T-helper 22 cell (primary cell): ENCODE results near the gene FXR2.
"Not testable (repeated sequence)": the region's sequence is repeated elsewhere in the genome, so short reads cannot be mapped to it uniquely, and the experiment has no call there.

Experiments used
- DNase-seq: peaks from one replicate; pipeline ENCODE4 v3.0.0-alpha.2; 2020; ENCODE audit warnings: low read depth

Gene FXR2

GRCh38 chr17:7627250-7628121, 12.8 kb upstream of the FXR2 start, which contains the start of gene SAT2:
Gene SAT2, minus strand, starts transcription at chr17:7627821. Its CDS starts 186 bp downstream, at chr17:7627635.
- peak; percentile 81 for DNase-seq

DNA sequence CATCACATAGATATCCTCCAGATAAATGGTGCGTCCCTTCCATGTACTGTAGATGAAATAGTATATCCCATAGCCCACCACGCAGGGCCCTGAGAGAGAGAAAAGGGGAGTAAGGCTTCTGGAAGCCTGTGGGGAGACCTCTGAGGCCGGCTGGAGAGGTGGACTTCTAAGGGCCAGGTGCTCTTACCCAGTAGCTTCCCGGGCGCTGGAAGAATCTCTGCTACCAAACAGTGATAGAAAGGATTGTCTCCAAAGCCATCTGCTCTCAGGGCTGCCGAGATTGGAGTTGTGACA, 12.2 kb upstream of the FXR2 start:
- DNase-seq = no peak

DNA sequence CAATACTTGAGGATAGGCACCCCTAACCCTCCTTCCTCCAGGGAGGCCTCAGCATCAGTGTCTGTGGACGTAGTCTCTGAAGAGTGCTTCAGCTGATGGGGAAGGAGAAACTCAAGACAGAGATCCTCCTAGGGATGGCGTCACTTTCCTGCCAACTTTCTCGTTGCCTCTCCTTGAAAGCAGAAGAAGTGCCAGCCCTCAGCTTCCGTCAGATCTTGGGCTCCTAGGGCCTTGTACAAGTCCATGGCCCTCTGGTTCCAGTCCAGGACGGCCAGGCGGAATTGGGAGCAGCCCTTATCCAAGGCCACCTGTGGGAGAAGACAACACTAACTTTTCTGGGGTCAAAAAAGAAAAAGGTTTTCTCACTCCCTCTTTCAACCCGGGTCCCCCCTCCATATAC, 11.6 kb upstream of the FXR2 start:
- DNase-seq = no peak

DNA sequence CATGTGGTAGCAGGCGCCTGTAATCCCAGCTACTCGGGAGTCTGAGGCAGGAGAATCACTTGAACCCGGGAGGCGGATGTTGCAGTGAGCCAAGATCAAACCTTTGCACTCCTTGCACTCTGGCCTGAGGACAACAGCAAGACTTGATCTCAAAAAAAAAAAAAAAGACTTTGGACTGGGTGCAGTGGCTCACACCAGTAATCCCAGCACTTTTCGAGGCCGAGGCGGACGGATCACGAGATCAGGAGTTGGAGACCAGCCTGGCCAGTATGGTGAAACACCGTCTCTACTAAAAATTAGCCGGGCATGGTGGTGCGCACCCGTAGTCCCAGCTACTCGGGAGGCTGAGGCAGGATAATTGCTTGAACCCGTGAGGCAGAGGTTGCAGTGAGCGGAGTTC, 11.1 kb upstream of the FXR2 start:
- DNase-seq = not testable (repeated sequence)

GRCh38 chr17:7623661-7624060, 9.0 kb upstream of the FXR2 start:
- DNase-seq = no peak

GRCh38 chr17:7620835-7621234, 6.1 kb upstream of the FXR2 start:
- DNase-seq = no peak

DNA sequence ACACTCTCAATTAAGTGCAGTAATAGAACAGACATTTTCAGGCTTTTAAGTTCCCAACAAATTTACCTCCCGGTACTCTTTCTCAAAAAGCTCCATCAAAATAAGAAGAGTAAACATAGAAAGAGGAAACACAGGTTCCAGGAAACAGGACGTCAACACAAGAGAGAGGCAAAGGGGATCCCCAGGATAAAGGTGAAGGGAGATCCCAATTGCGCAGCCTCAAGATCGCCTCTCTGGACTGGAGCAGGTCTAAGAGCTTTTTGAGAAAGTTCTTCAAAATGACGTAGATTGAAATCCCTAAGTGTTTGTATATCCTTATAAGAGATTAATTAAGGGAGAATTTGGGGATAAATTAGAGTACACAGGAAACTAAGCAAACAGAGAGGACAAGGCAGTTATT, 3.9 kb upstream of the FXR2 start:
- DNase-seq = no peak

DNA sequence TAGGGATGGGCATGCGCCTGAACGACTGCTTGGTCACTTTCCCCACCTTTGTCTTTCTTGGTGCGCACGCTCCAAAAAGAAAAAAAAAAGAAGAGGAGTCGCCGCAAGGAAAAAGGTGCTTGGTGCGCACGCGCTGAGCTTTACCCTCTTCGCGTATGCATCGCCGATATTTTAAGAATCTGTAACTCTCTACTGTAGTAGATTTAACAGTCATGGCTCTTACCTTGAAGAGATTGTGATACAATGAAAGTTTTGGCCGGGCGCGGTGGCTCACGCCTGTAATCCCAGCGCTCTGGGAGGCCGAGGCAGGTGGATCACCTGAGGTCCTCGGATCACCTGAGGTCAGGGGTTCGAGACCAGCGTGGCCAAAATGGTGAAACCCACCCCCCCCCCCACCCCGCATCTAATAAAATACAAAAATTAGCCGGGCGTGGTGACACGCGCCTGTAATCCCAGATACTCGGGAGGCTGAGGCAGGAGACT, 609 bp upstream of the FXR2 start:
- DNase-seq = no peak

GRCh38 chr17:7613769-7614424, 800 bp downstream of the FXR2 start:
- no peak for DNase-seq

- DNase-seq = no peak
Measured at GRCh38 chr17:7612294-7612640, 2.4 kb downstream of the FXR2 start.

GRCh38 chr17:7611635-7612293, 2.9 kb downstream of the FXR2 start:
- DNase-seq = no peak

GRCh38 chr17:7610641-7611040, 4.1 kb downstream of the FXR2 start:
- DNase-seq = no peak

- no peak for DNase-seq
Measured at GRCh38 chr17:7606280-7606679, 8.4 kb downstream of the FXR2 start.

GRCh38 chr17:7597561-7597960, 17.1 kb downstream of the FXR2 start:
- DNase-seq = not testable (repeated sequence)

DNA sequence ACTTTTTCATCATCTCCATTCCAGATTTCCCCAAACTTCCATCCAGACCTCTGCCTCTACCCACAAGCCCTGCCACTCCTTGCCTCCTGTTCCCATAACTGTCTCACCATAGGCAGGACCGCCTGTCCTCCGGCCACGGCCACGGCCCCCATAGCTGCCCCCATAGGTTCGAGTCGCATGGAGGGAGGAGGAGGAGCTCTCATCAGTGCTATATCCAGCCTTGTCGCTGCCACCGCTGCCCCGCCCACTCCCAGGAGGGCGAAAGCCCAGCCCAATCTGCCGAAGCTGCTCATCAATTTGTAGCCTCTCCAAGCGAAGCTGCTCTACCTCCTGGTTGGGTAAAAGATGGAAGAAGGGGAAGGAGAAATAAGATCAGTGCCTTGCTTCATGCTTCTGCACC, 21.4 kb downstream of the FXR2 start:
- DNase-seq = no peak

DNA sequence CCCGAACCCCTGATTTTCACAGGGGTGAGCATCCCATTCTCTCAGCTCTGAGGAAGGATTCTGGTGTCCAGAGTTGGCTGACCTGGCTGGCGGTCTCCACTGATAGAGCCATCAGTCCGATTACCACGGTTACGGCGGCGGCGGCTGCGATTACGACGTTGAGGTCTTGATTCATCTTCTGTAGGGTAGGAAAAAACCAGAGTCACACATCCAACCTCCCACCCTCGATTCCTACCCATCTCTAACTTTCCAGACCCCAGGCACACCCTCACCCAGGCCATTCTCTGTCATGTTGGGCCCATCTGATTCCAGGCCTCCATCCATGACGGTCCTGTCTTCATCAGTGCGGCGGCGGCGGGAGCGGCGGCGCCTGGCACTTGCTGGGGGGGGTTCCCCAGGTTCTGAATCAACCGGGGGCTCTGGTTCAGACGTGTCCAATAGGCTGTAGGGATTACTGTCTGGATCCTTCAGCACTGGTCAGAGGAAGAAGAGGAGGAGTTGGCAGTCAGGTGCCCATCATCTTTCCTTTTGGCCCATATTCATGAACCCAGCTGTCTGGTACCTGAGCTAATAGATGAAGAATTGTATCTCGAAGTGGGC, 22.2 kb downstream of the FXR2 start:
- DNase-seq = no peak

DNA sequence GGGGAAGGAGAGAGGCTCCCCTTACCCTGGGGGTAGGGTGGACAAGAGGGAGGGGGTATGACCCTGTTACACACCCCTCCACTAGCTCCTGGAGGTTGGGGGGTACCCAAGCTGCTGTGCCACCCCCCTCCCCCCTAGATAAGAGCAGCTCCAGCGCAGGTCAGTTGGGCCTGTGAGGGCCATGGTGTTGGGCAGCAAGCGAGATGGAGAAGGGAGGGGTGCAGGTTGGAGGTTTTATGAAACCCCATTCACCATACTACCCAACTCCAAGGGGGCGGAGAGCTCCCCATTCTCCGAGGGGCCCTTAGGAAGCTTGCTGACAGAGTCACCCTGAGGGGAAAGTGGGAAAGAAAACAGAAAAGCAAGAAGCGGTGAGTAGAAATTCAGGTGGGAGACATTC, 23.1 kb downstream of the FXR2 start:
- no peak for DNase-seq

GRCh38 chr17:7590743-7591142, 24.0 kb downstream of the FXR2 start:
- DNase-seq = no peak

DNA sequence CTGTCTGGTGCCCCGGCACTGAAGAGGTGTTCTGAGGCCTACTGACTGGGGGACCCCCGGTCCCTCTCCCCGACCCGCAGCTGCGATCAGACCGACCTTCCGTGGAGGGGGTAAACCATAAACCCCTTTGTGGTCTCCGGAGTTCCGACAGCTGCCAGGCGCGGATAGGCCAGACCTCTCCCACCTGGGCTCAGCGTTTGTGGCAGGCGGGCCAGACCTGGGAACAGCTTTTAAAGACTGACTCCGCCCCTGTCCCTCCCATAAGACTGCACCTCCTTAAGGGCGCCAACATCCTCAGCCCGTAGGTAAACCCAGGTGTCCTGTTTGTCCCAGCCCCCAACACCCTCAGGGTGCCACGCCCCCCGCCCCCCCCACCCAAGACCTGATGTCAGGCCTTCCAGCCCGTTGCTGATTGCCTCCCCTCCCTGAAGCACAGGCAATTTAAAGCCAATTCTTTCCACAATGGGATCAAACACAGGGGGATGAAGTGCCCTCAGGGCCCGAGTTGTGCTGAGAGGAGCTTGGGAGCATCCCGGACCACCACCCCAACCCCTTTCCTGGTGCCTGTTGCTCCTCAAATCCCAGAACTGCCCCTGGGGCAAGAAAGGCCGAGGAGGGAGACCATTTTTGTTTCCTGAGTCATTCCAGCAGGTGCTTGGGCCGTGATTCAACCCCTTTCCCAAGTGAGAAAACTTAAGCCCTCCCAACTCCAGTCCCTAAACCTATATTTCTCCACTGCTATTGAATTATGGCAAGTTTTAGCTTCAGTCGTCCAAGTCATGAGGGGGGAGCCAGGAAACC, 24.6 kb downstream of the FXR2 start, which contains the start of gene SOX15:
Gene SOX15, minus strand, starts transcription at position 204 of the 801 bp plus-strand sequence. CDS start 418 bp downstream, outside the sequence.
- DNase-seq = no peak

DNA sequence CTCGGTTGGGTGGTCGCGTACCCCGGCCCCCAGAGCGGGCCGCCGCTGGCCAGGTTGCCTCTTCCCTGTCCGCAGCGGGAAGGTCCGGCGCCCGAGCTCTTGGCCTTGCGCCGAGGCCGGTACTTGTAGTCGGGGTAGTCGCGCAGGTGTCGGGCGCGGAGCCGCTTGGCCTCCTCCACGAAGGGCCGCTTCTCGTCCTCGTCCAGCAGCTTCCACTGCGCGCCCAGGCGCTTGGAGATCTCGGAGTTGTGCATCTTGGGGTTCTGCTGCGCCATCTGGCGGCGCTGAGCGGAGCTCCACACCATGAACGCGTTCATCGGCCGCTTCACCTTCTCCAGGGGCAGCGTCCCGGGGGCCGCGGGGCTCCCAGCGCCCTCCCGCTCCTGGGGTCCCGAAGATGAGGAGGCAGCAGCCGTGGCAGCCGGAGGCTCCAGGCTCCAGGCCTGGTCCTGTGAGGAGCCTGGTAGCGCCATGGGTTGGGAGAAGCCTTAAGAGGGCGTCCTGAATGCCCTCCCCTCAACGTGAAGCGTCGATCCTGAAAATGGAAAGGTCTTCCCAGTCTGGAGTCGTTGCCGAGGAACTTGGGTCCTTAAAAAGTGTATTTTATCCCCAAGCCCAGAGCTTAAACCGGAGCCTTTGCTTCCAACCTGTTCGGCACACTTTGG, 25.4 kb downstream of the FXR2 start:
- peak; percentile 18 for DNase-seq

DNA sequence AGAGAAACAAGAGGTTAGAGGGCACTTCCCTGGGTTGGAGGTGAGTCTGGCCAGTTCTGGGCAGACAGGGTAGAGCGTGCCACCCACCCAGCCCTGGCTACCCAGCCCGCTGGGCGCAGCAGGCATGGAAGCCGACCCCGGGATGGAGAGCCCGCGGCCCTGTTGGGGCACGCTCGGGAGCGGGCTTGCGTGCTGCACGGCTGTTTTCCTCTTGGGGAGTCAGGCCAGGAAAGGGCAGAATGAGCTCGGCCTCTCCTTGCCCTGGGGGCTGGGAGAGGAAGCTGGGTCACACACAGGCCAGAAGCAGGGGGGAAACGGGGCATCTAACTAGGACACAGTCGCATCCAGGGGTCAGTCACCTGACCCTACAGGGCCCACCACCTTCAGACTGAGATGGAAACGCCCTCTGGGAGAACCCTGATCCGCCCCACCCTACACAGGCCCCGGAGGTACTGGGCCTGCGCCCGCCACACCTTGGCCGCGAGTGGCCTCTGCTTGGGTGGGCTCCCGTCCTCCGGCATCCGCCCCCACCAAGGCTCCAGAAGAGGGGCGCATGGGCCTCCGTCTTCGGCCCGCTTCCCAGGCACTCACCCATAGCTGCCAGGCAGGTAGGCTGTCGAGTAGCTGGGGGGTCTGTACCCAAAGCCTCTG, 26.0 kb downstream of the FXR2 start:
- DNase-seq = no peak
